Stomach (tissue), 9 donors: Measurements from ENCODE around the gene TMEM169. TPM values are rescaled to one million over a fixed set of nuclear protein-coding genes. Genes with fewer than 3 reads are reported as not detected.
A peak's percentile ranks its signal among the peaks of the same experiment; 100 is the strongest.

Source experiments
- DNase-seq, 2 donors: peaks; one replicate each; pipeline versions ENCODE4 v3.0.0 to v3.0.0-alpha.2; 2013 to 2019
- H3K27ac ChIP-seq, 5 donors: fragments of 200-600 bp in 4 of 5; sonication (generic) in 4 of 5; one replicate each; pipeline ENCODE4 v1.5.1; 2013 to 2019; ENCODE audit warnings: mild to moderate bottlenecking in 1 of 5, moderate library complexity in 1 of 5
- H3K27me3 ChIP-seq, 3 donors: fragments of 200-600 bp; sonication (generic); one replicate each; pipeline ENCODE4 v1.5.1; 2017 to 2019; ENCODE audit warnings: mixed run types in 1 of 3
- H3K36me3 ChIP-seq, 4 donors: fragments of 200-600 bp; sonication (generic); 1 replicate in 3 of 4; 2 replicates in 1 of 4; pipeline ENCODE4 v1.5.1; 2016 to 2019
- H3K4me1 ChIP-seq, 4 donors: fragments of 200-600 bp; sonication (generic); one replicate each; pipeline ENCODE4 v1.5.1; 2016 to 2019
- H3K4me3 ChIP-seq, 4 donors: fragments of 200-600 bp; sonication (generic) in 3 of 4; one replicate each; pipeline ENCODE4 v1.5.1; 2016 to 2019; ENCODE audit warnings: mild to moderate bottlenecking in 1 of 4
- H3K9me3 ChIP-seq, 4 donors: fragments of 200-600 bp; sonication (generic); one replicate each; pipeline ENCODE4 v1.5.1; 2016 to 2019
- EP300 ChIP-seq: sonication (generic); formaldehyde crosslinking; IDR thresholded peaks from one replicate; pipeline ENCODE4 v1.6.1; 2017; ENCODE audit warnings: antibody characterized with exemption
- POLR2A ChIP-seq, 4 donors: fragments of 450-650 bp; IDR thresholded peaks; one replicate each; pipeline ENCODE4 v1.6.1; 2016; ENCODE audit warnings: antibody characterized with exemption in 4 of 4, control low read depth in 2 of 4, mild to moderate bottlenecking in 1 of 4, moderate library complexity in 1 of 4
- POLR2AphosphoS5 ChIP-seq, 3 donors: sonication (generic); formaldehyde crosslinking; IDR thresholded peaks; one replicate each; pipeline ENCODE4 v1.6.1; 2016; ENCODE audit warnings: antibody characterized with exemption in 3 of 3
- WGBS, 5 donors: extraction: QIAGEN DNeasy Blood & Tissue Kit in 3 of 5; methylation state at CpG; one replicate each; pipeline versions ENCODE4 v1.1.5 to v1.1.7; 2013 to 2018; 5-methylcytosine and 5-hydroxymethylcytosine counted together
- intact Hi-C: fragments of 100-400 bp; cut with DNase I; formaldehyde crosslinking; loops from one replicate; pipeline ENCODE4 v1.15.1; 2023; ENCODE audit warnings: low total_unique reads
- polyA plus RNA-seq, 3 donors: library from polyadenylated mRNA; stranded (reverse); fragments of 200-250 nt; gene quantifications; one replicate each; pipeline ENCODE4 v1.2.3, GENCODE V29; 2013
- total RNA-seq, 5 donors: library from RNA; depleted of rRNA; stranded (reverse); fragments of >200 nt; gene quantifications; one replicate each; pipeline versions ENCODE4 v1.1.0 to v1.2.3, GENCODE V29; 2014 to 2016
- TF ChIP-seq, protein P1 (sequence below), 7 experiments: fragments of 450-650 bp in 4 of 7; fragments of 200-600 bp in 3 of 7; sonication (generic) in 3 of 7; IDR thresholded peaks; one replicate each; pipeline ENCODE4 v1.5.1; 2016 to 2019; ENCODE audit warnings: antibody characterized with exemption in 7 of 7, control low read depth in 2 of 7, mild to moderate bottlenecking in 1 of 7
- donor health status: healthy with polysubstance abuse.
- donor health status: Bipolar disorder and iron deficiency.
- donor health status: healthy.

The TMEM169 gene
- total and polyA plus RNA-seq, 8 donors = 0.05 to 2.8 (median 0.55) TPM; not detected in 3

- WGBS, 5 donors = 84 to 90% (median 88%) methylated on average over 10 to 11 of the region's 11 CpGs
- Histone ChIP-seq H3K27me3 (no peaks in the 10 kb centered on the region), H3K27ac (no peak overlapping the region), H3K36me3 (no peaks in the 10 kb centered on the region), H3K9me3 (no peaks in the 10 kb centered on the region), H3K4me1 (peaks cover 5 to 43% (median 18%) of the 10 kb centered on the region in 4 donors), H3K4me3 (no peak overlapping the region)
- peak in 1 of 2 donors; percentile 62 for DNase-seq
- intact Hi-C loops = no loop called here
- TF ChIP-seq POLR2A (IDR thresholded peaks at IDR 0.05) (no peak), POLR2AphosphoS5 (IDR thresholded peaks at IDR 0.05) (no peak), EP300 (no peak)
- TF ChIP-seq, protein P1, sequence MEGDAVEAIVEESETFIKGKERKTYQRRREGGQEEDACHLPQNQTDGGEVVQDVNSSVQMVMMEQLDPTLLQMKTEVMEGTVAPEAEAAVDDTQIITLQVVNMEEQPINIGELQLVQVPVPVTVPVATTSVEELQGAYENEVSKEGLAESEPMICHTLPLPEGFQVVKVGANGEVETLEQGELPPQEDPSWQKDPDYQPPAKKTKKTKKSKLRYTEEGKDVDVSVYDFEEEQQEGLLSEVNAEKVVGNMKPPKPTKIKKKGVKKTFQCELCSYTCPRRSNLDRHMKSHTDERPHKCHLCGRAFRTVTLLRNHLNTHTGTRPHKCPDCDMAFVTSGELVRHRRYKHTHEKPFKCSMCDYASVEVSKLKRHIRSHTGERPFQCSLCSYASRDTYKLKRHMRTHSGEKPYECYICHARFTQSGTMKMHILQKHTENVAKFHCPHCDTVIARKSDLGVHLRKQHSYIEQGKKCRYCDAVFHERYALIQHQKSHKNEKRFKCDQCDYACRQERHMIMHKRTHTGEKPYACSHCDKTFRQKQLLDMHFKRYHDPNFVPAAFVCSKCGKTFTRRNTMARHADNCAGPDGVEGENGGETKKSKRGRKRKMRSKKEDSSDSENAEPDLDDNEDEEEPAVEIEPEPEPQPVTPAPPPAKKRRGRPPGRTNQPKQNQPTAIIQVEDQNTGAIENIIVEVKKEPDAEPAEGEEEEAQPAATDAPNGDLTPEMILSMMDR (IDR thresholded peaks at IDR 0.05) = no peak
Observed at GRCh38 chr2:216083464-216084281, 2.0 kb downstream of the TMEM169 start.

GRCh38 chr2:216084547-216084946 is 2.8 kb downstream of the TMEM169 start:
- TF ChIP-seq POLR2AphosphoS5 (IDR thresholded peaks at IDR 0.05) = no peak
- TF ChIP-seq, protein P1 (IDR thresholded peaks at IDR 0.05) = no peak
- TF ChIP-seq POLR2A (IDR thresholded peaks at IDR 0.05) = no peak
- TF ChIP-seq EP300 = no peak
- Histone ChIP-seq H3K9me3 (no peaks in the 10 kb centered on the region), H3K36me3 (no peaks in the 10 kb centered on the region), H3K4me1 (peaks cover 5 to 34% (median 18%) of the 10 kb centered on the region in 4 donors), H3K27ac (no peak overlapping the region), H3K4me3 (no peak overlapping the region), H3K27me3 (no peaks in the 10 kb centered on the region)
- intact Hi-C loops = no loop called here
- 59 to 66% (median 62%) methylated on average over 3 of the region's 3 CpGs for WGBS, 5 donors
- no peak for DNase-seq

- WGBS, 5 donors = 80 to 96% (median 88%) methylated on average over 2 of the region's 2 CpGs
- peaks cover 0 to 16% (median 10%) of the 10 kb centered on the region in 4 donors for H3K4me1 ChIP-seq
- intact Hi-C loops = no loop called here
- no peaks in the 10 kb centered on the region for H3K27me3 ChIP-seq
- H3K9me3 ChIP-seq = no peaks in the 10 kb centered on the region
- H3K36me3 ChIP-seq = no peaks in the 10 kb centered on the region
- no peak overlapping the region for H3K27ac ChIP-seq
- DNase-seq = no peak
- H3K4me3 ChIP-seq = no peak overlapping the region
- TF ChIP-seq POLR2AphosphoS5 (IDR thresholded peaks at IDR 0.05) (no peak), EP300 (no peak), POLR2A (IDR thresholded peaks at IDR 0.05) (no peak)
- TF ChIP-seq, protein P1 (IDR thresholded peaks at IDR 0.05) = no peak
Observed at GRCh38 chr2:216086207-216086893, 4.6 kb downstream of the TMEM169 start.

GRCh38 chr2:216090369-216090786 is 8.7 kb downstream of the TMEM169 start:
- DNase-seq = no peak
- Histone ChIP-seq H3K4me1 (no peaks in the 10 kb centered on the region), H3K27me3 (no peaks in the 10 kb centered on the region), H3K27ac (no peak overlapping the region), H3K4me3 (no peak overlapping the region), H3K36me3 (no peaks in the 10 kb centered on the region), H3K9me3 (no peaks in the 10 kb centered on the region)
- TF ChIP-seq, protein P1 (IDR thresholded peaks at IDR 0.05) = no peak
- no peak for TF ChIP-seq POLR2AphosphoS5 (IDR thresholded peaks at IDR 0.05)
- TF ChIP-seq EP300 = no peak
- TF ChIP-seq POLR2A (IDR thresholded peaks at IDR 0.05) = no peak
- 80 to 91% (median 88%) methylated on average over 1 of the region's 1 CpG for WGBS, 5 donors
- intact Hi-C loops = no loop called here
